Ishikawa (cell line): ENCODE results near the gene NRG3.

Source experiments
- CEBPB ChIP-seq: IDR thresholded peaks from 2 replicates; pipeline ENCODE4 v1.6.1; 2012
- CREB1 ChIP-seq: IDR thresholded peaks from 2 replicates; pipeline ENCODE4 v1.6.1; 2012; ENCODE audit warnings: low read depth
- EGR1 ChIP-seq: IDR thresholded peaks from 2 replicates; pipeline ENCODE4 v1.6.1; 2012
- EP300 ChIP-seq: IDR thresholded peaks from 2 replicates; pipeline ENCODE4 v1.6.1; 2012; ENCODE audit warnings: borderline replicate concordance
- FOXM1 ChIP-seq: IDR thresholded peaks from 2 replicates; pipeline ENCODE4 v1.6.1; 2012; ENCODE audit warnings: low read depth, borderline replicate concordance
- MAX ChIP-seq: IDR thresholded peaks from 2 replicates; pipeline ENCODE4 v1.6.1; 2012
- NFIC ChIP-seq: IDR thresholded peaks from 2 replicates; pipeline ENCODE4 v1.6.1; 2012
- RAD21 ChIP-seq: IDR thresholded peaks from 2 replicates; pipeline ENCODE4 v1.6.1; 2012; ENCODE audit warnings: low read depth
- REST ChIP-seq: IDR thresholded peaks from 2 replicates; pipeline ENCODE4 v1.6.1; 2012; ENCODE audit warnings: low read depth, mild to moderate bottlenecking
- TAF1 ChIP-seq: IDR thresholded peaks from 2 replicates; pipeline ENCODE4 v1.6.1; 2012; ENCODE audit warnings: low read depth, mild to moderate bottlenecking
- TCF12 ChIP-seq: IDR thresholded peaks from 2 replicates; pipeline ENCODE4 v1.6.1; 2012; ENCODE audit warnings: low read depth
- TEAD4 ChIP-seq: IDR thresholded peaks from 2 replicates; pipeline ENCODE4 v1.6.1; 2012
- USF1 ChIP-seq: IDR thresholded peaks from 2 replicates; pipeline ENCODE4 v1.6.1; 2012
- YY1 ChIP-seq: IDR thresholded peaks from 2 replicates; pipeline ENCODE4 v1.6.1; 2012; ENCODE audit warnings: low read depth
- ZBTB7A ChIP-seq: IDR thresholded peaks from 2 replicates; pipeline ENCODE4 v1.6.1; 2012; ENCODE audit warnings: low read depth

NRG3 gene

GRCh38 chr10:82267960-82268359 is 393.0 kb downstream of the NRG3 start:
- TF ChIP-seq REST (no peak), TCF12 (no peak), CREB1 (no peak), TEAD4 (no peak), EP300 (no peak), YY1 (no peak), EGR1 (no peak), TAF1 (no peak), RAD21 (no peak), FOXM1 (no peak), USF1 (no peak), NFIC (no peak), CEBPB (no peak)

- no peak for TF ChIP-seq USF1
- TF ChIP-seq TAF1 = no peak
These were observed 402.6 kb downstream of the NRG3 start for GRCh38 chr10:82277591-82277990.

GRCh38 chr10:82278401-82279182 is 403.6 kb downstream of the NRG3 start:
- TF ChIP-seq TEAD4 = no peak
- no peak for TF ChIP-seq FOXM1
- no peak for TF ChIP-seq TCF12
- TF ChIP-seq ZBTB7A = no peak
- no peak for TF ChIP-seq USF1
- TF ChIP-seq REST = no peak
- no peak for TF ChIP-seq EP300
- TF ChIP-seq CEBPB = no peak
- TF ChIP-seq CREB1 = no peak
- no peak for TF ChIP-seq NFIC
- TF ChIP-seq YY1 = no peak
- TF ChIP-seq EGR1 = no peak
- no peak for TF ChIP-seq RAD21
- no peak for TF ChIP-seq TAF1

GRCh38 chr10:82282782-82283456 is 407.9 kb downstream of the NRG3 start:
- TF ChIP-seq TAF1 (no peak), MAX (no peak), RAD21 (no peak), CREB1 (no peak), EP300 (no peak), FOXM1 (no peak), REST (no peak), ZBTB7A (no peak), USF1 (no peak)
